ENCODE measurements around the gene CHRNA5.
"Not testable (repeated sequence)": the region's sequence is repeated elsewhere in the genome, so short reads cannot be mapped to it uniquely, and the experiment has no call there.

Gene CHRNA5

DNA sequence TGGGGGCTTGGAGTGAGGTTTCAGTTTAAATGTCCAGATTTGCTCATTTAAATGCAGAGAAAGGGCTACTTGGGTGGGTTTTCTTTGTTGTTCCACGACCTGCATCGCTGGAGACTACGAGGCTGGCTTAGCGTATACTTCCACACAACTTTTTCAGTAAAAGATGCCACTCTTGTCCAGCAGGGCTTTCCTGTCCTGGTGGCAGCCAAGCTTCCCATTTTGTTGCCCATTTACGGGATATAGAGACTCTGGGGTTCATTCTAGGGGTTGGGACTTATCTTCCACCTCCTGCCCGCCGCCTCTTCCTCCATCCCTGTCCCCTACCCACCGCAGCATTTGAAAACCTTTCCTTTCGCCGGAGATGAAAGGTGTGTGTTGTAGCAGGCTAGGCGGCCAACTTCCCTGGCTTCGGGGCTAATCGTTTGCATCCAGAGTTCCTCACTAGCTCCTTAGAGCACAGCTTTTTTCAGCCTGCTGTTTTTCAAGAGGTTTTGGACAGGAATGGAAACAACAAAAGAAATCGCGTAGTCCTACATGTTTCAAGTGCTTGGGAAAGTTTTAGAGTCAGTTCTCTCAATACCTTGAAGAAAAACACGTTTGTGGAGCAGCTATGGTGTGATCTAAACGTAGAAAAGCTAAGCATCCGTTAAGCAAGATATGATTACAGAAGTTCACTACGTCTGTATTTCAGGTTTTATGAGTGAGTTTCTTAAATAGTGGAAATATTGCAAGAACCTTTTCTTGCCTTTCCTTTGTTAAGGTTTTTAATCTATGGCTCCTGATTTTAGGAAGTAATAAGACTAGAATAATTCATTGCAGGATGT lies 843 bp downstream of the CHRNA5 start:
- DNase-seq: peak; percentile 21

DNA sequence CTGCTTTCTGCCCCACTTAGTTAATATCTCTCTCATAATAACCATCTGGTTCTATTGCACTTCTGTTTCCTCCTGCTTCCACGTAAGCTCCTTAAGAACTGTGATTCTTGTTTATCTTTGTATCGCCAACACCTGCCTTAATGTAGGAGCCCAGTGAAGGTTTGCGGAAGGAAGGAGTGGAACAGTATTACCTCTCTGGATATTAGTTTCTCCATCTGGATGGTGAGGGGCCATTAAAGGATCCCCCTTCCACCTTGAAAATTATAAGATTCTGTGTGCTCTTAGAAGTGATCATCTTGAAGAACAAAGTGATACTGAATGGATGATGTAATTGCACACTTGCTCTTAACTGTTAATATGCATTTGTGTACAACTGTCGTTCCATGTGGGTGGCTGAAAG lies 2.2 kb downstream of the CHRNA5 start:
- DNase-seq: no peak

DNA sequence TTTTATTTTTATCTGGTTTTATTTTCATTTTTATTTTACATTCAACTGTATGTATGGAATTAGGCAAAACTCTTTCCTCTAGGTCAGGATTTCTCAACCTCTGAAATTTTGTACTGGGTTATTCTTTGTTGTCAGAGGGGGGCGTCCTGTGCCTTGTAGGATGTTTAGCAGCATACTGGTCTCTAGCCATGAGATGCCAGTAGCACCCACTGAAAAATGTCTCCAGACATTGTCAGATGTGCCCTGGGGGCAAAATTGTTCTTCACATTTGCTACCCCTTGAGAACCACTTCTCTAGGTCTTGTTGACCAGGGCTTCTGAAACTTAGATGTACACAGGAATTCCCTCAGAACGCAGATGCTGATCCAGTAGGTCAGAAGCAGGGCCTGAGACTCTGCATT lies 5.4 kb downstream of the CHRNA5 start:
- no peak for DNase-seq

GRCh38 chr15:78571382-78571781 lies 6.1 kb downstream of the CHRNA5 start:
- no peak for DNase-seq

DNA sequence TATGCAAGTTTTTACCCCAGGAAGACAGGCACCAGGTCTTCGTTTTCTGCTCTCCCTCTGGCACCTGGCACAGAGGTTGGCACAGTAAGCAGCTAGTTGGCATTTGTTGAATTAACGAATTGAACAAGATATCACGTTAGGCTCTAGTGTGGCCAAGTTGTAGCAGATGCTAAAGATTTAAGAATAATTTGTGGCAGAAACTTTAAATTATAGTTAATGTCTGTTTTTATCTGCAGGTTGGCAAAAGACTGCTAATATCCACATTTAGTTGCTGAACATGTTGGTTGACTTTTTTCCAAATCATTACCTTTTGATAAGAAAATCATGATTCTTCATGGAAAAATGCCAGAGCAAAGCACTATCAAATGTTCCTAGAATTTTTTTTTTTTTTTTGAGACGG lies 8.1 kb downstream of the CHRNA5 start:
- DNase-seq: no peak

GRCh38 chr15:78574944-78575343 lies 9.6 kb downstream of the CHRNA5 start:
- DNase-seq: no peak

- no peak for DNase-seq
Observed at GRCh38 chr15:78597583-78597982, 32.3 kb downstream of the CHRNA5 start.

DNA sequence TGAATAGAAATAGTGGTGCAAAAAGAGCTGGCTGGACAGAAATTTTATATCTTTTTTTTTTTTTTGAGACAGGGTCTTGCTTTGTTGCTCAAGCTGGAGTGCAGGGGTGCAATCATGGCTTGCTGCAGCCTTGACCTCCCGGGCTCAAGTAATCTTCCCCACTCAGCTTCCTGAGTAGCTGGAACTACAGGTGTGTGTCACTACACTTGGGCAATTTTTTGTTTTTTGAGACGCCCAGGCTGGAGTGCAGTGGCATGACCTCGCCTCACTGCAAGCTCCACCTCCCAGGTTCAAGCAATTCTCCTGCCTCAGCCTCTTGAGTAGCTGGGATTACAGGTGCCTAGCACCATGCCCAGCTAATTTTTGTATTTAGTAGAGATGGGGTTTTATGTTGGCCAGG lies 33.0 kb downstream of the CHRNA5 start:
- no peak for DNase-seq

- no peak for DNase-seq
Observed at GRCh38 chr15:78599189-78599588, 33.9 kb downstream of the CHRNA5 start.

DNA sequence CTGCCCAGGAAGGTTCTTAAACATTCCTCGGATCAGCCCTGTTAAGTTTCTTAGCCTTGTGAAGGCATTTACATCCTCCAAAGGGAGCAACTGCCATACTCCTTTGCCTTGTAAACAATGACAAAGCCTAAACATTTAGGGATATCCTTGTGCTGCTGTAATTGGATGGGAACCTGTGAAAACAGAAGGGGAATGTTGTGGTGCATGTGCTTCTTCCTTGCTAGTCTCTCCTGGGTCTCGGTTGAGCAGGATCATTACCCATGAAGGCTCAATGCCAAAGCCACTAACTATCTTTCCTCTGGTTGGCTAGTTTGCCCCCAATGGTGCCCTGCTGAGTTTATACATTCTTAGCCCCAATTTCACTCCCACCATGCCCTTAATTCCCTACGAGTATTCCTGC lies 38.1 kb downstream of the CHRNA5 start:
- DNase-seq: no peak

- no peak for DNase-seq
Observed at GRCh38 chr15:78604420-78604819, 39.1 kb downstream of the CHRNA5 start.

DNA sequence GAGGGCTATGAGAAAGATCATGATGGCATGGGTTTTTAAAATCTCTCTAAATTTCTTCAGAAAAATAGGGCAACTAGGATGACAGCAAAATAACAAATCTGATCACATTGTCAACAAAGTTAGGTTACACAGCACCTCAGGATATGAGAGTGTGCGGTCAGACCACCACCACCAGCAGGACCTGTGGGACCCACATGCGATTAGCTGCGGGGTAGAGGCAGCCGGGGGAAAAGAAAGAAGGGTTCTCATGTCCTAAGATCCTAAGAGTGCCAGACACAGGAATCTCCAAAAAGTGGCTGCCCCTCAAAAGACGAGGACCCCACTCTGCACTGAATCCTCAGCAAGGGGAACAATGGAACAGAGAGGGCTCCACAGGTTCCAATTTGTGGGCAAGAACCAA lies 39.9 kb downstream of the CHRNA5 start:
- no peak for DNase-seq

DNA sequence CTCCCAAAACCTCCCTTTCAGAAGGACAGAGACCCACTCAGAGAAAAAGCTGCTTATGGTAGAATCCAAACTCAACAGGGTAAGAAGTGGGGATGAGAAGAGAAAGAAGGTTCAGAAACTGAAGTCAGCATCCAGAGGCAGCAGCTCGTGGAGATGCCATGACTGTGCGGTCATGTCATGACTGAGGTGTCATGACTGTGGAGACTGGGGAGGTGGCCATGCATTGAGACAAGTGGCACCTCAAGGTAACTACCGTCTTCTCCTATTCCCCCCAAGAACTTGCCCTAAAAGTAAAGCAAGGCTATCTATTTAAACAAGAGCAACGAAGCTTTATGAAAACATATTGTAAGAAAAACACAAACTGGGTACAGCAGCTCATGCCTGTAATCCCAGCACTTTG lies 40.4 kb downstream of the CHRNA5 start:
- DNase-seq: no peak

GRCh38 chr15:78609551-78609950 lies 44.2 kb downstream of the CHRNA5 start:
- not testable (repeated sequence) for DNase-seq

DNA sequence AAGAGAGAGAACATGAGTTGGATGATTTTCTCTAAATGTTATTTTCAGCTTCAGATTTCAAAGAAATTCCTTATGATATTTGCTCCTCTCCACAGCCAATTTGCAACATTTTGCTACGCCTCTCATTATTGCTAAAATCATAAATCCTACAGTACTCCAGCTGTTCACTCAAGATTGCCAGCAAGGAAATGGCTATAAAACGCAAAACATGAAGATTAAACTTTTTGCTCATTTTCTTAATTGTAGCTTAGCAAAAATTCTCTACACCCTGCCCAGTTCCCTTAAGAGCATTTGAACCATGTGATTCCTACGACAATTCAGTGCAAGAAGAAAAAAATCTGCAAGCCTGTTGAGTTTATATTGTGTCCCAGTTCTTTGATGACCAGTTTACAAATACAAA lies 48.7 kb downstream of the CHRNA5 start:
- DNase-seq: no peak

DNA sequence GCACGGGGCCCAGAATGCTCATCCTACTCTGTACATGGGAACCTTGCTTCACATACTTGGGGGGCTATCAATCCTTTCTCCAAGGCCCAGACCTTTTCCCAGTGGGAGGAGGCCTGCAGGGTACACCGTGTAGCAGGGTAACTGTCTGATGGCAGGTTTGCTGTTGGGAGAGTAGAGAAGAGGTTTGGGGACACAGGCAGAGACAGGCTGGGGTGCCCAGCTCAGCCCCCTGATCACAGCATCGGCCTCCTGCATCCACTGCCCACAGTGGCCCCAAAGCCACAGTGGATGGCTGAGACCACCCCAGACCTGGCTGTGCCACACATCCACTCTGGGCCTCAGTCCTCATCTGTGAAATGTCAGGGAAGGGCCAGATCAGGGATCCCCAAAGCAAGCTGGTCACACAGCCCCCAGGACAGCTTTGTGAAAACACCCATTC lies 49.9 kb downstream of the CHRNA5 start:
- DNase-seq: no peak

DNA sequence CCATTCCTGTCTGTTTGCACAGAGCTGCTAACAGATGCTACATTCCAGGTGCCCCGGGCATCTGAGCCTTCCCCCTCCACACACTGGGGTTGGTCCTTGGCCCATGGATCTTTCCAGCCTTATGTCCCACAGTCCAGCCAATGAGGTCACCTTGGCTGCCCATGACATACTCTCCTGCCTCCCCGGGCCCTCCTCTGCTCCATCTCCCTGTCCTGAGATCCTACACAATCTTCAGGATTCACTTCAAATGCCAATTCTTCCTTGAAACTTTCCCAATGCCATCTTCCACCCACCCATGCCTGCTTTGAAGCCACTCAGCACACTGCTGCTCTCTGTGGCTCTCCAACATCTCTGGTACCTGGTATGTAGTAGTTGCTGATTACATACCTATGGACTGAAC lies 51.2 kb downstream of the CHRNA5 start:
- no peak for DNase-seq

DNA sequence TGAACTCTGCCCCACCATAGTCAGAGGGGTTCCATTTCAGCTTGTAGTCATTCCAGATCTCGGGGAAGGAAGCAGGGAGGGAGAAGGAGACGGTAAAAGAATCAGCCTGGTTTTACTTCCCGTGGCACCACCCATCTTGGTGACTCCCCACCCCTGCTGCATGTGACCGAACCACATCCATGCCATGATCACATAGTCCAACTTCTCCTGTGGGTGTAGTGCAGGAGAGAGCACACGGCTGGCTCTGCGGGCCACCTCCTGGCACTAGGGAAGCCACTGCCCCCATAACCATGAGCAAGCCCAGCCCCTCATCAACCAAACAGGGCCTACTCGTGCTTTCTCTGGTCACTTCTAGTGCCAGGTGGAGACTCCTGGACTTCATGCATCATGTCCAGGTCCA lies 51.8 kb downstream of the CHRNA5 start:
- no peak for DNase-seq

DNA sequence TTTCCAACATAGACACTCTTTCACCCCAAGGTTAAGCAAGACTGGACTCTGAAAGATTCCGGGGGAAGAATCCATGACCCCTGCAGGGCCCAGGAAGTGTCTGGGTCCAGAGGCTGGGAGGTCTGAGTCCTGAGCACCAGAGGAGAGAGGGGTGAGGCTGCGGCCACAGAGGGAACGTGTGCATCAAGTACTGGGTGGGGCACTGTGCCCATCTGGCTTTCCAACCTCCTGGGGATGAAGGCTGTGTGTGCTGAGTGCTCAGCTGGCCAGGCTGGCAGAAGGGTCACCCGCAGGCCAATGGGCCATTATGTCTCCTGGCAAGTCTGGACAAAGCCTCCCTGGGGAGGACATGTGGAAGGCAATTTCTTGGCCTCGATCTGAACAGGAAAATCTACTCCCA lies 52.2 kb downstream of the CHRNA5 start:
- DNase-seq: no peak

GRCh38 chr15:78618064-78618463 lies 52.7 kb downstream of the CHRNA5 start:
- no peak for DNase-seq

DNA sequence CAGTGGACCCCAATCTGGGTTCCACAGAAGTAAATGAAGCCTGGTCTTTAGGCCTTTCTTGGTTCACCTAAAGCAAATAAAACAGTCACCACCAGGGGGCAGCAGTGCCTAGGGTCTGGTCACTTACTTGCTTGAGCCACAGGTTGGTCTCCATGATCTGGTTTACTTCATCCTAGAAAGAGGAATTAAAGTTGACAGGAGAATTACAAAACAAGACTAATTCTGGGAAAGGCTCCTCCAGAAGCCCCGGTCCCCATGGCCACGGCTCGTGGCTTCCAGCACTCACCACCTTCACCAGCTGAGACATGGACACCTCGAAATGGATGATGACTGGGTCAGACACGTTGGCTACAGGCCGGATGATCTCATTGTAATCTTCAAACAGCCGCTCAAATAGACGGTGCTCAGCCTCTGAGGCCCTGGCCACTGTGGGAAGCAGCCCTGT lies 53.2 kb downstream of the CHRNA5 start:
- peak; percentile 72 for DNase-seq

DNA sequence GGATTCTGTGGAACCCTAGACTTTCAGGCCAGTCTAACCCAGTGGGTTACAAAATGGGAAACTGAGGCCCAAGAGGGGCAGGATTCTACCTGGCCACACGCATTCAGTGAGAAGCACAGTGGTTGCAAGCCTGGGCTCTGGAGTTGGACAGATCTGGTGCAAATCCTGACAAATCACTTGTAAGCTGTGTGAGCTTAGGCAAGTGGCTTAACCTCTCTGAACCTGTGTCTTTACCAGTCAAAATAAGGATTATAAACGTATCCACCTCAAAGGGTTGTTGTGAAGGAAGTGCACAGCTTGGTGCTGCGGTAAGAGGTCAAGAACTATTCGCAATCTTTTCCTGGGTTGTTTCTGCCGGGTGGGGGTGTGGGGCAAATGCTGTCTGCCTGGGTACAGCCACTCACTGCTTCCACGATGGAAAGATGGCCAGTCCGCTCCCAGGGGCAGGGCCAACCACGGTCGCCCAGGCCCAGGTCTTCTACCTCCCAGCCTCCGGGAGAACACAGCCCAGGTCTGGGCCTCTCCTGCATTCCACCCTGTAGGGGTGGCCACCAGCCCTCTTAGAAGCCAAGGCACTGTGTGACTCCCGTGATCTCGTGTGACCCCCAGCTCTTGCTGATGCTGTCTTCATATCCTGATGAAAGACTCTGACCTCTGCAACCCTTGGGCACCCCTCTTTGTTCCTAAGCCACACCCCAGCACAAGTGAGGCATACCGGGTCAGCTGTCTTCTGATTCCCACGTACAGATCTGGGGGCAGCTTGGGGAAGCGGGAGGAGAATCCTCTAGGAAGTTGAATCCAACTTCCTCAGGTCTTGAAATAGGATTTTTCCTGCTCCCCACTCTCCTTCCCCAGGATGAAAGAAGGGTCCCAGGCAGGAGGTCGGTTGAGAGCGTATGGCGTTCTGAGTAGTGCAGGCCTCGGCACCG lies 54.0 kb downstream of the CHRNA5 start:
- no peak for DNase-seq

- DNase-seq: no peak
Observed at GRCh38 chr15:78620021-78620526, 54.8 kb downstream of the CHRNA5 start.
